GM21786 (cell line): Measurements from ENCODE around the gene PRICKLE1.
A peak's percentile ranks its signal among the peaks of the same experiment; 100 is the strongest.

Experiments used
- ATAC-seq: cut with Tn5 transposase; IDR thresholded peaks from one replicate; pipeline ENCODE4 v1.9.1; 2021; ENCODE audit not compliant: unreplicated experiment

Gene PRICKLE1

GRCh38 chr12:42588524-42589464, 752 bp downstream of the PRICKLE1 start:
- ATAC-seq = peak; percentile 34

GRCh38 chr12:42587601-42588523, 1.7 kb downstream of the PRICKLE1 start:
- ATAC-seq = no peak

- no peak for ATAC-seq
Measured at GRCh38 chr12:42586268-42586667, 3.3 kb downstream of the PRICKLE1 start.

- ATAC-seq = no peak
Measured at GRCh38 chr12:42585841-42586216, 3.7 kb downstream of the PRICKLE1 start.

DNA sequence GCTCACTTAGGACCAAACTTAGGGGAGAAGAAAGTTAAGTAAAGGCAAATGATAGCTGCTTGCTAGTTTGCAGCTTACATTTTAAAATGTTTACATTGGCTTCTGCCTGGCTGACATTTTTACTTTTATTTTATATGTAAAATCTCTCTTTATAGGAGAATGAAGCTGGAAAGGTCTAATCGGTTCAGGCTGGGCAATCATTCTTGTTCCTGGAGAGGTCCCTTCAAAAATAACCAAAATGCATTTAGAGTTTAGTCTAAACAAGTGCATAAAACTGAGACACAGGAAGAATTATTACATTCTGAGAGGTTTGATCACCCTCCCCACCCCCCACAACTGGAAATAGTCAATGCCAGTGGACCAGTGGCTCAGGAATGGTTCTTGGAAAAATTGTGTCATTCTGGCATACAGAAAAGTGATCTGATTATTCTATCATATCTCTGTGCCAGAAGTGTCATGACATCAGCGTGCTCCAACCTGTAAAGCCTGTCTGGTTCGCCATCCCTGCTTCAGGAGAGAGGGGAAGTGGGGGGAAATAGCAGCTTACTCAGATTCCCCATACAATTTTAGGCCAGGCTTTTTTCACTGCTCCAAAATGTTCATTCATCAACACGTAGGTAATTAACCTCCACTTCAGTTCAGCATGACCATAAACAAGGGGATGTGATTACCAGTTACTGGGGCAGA, 4.2 kb downstream of the PRICKLE1 start:
- ATAC-seq = no peak

GRCh38 chr12:42584651-42585111, 4.9 kb downstream of the PRICKLE1 start:
- no peak for ATAC-seq

- ATAC-seq = no peak
Measured at GRCh38 chr12:42583016-42583415, 6.5 kb downstream of the PRICKLE1 start.

DNA sequence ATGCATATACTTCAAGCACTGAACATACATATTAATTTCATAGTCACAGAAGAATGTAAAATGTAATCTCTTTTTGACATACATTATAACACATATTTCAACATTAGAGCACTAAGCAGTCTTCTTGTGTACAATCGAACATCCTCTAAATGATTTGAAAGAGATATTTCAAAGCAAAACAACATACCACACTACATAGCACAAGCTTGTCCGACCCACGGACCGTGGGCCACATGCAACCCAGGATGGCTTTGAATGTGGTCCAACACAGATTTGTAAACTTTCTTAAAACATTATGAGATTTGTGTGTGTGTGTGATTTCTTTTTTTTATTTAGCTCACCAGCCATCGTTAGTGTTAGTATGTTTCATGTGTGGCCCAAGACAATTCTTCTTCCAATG, 7.0 kb downstream of the PRICKLE1 start:
- ATAC-seq = no peak

- ATAC-seq = no peak
Measured at GRCh38 chr12:42582050-42582449, 7.5 kb downstream of the PRICKLE1 start.

- no peak for ATAC-seq
Measured at GRCh38 chr12:42576374-42576773, 13.2 kb downstream of the PRICKLE1 start.

DNA sequence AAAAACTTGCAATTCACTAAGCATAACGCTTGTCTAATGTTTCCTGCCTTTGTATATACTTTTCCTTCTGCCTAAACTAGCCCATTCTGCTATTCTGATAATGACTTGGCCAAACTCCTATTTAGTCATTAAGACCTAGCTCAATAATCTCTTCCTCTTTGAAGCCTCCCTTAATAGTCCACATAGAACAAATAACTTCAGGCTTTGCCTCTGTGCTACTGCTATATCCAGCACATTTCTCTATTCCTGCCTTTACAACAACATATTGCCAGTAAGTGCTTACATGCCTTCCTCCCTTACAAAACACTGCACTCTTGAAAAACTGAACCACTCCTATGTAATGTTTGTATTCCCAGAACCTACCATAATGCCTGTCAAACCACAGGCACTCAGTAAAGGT, 13.8 kb downstream of the PRICKLE1 start:
- no peak for ATAC-seq

DNA sequence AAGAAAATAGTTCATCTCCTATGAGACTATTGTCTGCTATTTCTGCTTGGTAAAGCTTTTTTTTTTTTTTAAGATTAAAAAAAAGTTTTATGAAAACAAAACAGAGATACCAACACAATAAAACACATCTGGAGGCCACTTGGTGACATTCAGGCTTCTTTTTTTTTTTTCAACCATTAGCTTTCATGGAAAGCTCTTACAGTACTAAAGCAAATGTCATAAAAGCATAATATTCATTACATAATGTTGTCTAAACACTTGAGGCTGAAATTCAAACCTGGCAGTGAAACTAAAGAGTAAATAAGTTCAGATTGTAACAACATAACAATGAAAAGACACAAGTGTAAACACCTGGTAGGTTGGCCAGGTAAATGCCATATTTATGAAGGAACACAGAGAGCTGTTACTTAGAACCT, 14.7 kb downstream of the PRICKLE1 start:
- no peak for ATAC-seq

- ATAC-seq = no peak
Measured at GRCh38 chr12:42571327-42572009, 18.1 kb downstream of the PRICKLE1 start.

DNA sequence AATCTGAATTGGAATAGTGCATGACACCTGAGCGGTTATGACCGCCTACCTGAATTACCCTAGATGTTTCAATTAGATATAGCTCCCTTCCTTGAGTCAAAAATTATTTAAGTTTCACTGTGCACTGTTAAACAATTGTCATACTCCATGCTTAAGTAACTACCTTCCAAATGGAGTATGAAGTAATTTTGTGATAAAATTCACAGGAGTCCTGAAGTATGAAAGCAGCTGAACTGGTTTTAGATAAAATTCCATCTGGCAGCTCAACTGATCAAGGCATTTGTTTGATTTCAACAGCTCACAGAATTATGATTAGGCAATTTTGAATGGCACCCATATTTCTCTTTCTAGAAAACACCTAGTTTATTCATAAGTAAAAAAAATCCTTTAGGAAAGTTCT, 19.5 kb downstream of the PRICKLE1 start:
- ATAC-seq = no peak

DNA sequence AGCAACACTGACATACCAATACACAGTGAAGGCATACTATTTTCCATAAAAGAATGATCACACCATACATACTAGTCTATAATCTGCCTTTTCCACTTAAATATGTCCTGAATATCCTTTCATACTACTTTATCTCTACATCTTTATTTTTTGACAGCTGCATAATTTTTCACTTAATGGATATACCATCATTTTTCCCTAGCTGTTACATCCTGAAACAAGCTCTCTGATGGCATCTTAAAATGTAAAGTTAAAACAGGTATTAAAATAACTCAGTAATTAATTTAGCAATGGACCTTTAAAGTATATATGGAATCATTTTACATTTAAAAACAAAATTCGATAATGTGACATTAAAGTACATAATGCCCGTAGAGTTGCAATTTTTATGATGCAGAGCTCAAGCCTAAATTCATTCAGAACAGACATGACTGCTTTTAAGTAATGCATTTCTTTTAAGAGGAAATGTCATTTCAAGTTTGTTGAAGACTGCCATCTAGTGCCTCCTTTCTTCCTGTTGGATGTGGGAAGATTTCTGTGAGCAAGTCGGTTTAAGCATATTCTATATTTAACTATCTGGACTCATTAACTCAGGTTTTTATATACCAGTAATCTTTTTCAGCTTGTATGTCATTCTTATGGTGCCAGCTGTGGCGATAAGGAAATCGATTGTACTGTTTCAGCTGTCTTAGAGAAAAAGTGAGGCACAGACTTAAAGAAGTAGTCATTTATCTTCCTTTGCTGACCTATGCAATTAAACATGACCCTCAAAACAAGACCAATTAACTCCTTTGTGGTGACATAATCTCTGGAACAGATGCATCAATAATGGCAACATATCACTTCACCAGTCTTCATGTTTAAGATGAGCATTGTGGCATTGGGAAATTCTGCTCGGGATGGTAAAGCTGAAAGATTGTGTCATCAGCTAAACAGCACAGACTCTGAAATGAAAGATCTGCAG, 20.3 kb downstream of the PRICKLE1 start:
- ATAC-seq = peak; percentile 80

GRCh38 chr12:42565633-42566032, 23.9 kb downstream of the PRICKLE1 start:
- ATAC-seq = no peak

GRCh38 chr12:42564996-42565395, 24.6 kb downstream of the PRICKLE1 start:
- no peak for ATAC-seq

DNA sequence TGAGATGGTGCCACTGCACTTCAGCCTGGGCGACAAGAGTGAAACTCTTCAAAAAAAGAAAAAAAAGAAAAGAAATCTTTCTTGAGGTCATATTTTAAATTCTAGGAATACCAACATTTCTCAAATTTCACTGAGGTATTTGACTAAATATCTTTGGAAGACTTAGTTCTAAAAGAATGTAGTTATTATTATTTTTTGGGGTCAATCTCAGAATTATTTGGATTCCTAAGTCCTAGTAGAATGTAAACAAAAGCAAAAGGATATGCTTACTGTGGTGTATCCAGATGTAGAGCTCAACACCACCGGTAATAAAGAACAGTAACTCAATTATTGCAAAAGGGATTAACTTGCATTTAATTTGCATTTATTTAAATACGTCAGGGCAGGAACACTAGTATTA, 25.0 kb downstream of the PRICKLE1 start:
- no peak for ATAC-seq

- no peak for ATAC-seq
Measured at GRCh38 chr12:42560977-42561376, 28.6 kb downstream of the PRICKLE1 start.
